A549 (cell line): ENCODE results near the gene PLEKHA1. TPM values are rescaled to one million over a fixed set of nuclear protein-coding genes. Genes with fewer than 3 reads are reported as not detected.

Source experiments
- ATAC-seq, 2 experiments: fragments of 200-7000 bp in 1 of 2; fragments of >200 bp in 1 of 2; cut with Nextera tagmentation in 1 of 2; cut with Tn5 transposase in 1 of 2; 3 replicates each; pipeline versions ENCODE4 v1.8.0 to v1.9.1; 2018 to 2020; ENCODE audit warnings: mild to moderate bottlenecking in 1 of 2, moderate library complexity in 1 of 2
- CTCF ChIA-PET: fragments of 300-600 bp; sonication (Branson Sonifier 250); formaldehyde crosslinking; extraction: SDS; loops from one replicate; lab custom pipeline; 2021; ENCODE audit warnings: antibody characterized with exemption, inconsistent platforms; lab: Yijun Ruan, JAX
- POLR2A ChIA-PET: fragments of 350-600 bp; formaldehyde crosslinking; extraction: SDS; loops from one replicate; lab custom pipeline; 2021; ENCODE audit warnings: antibody characterized with exemption, inconsistent platforms; lab: Yijun Ruan, JAX
- DNase-seq, 2 experiments: peaks; one replicate each; pipeline versions ENCODE4 v3.0.0 to v3.0.0-alpha.2; 2011 to 2016; ENCODE audit warnings: low read depth in 1 of 2, low spot score in 1 of 2
- FAIRE-seq: peaks from 2 replicates; lab custom pipeline; 2011; peaks lifted over from hg19 to GRCh38; lab: Jason Lieb, UNC
- H3K27ac ChIP-seq, 2 experiments: fragments of >200 bp; sonication (Bioruptor Twin); formaldehyde crosslinking; 3 replicates each; pipeline ENCODE4 v1.5.1; 2016 to 2017
- H3K4me1 ChIP-seq: fragments of >200 bp; sonication (Bioruptor Twin); formaldehyde crosslinking; 3 replicates; pipeline ENCODE4 v1.6.1; 2016
- H3K4me2 ChIP-seq: fragments of >200 bp; sonication (Bioruptor Twin); formaldehyde crosslinking; 3 replicates; pipeline ENCODE4 v1.6.1; 2016
- H3K4me3 ChIP-seq: fragments of >200 bp; sonication (Bioruptor Twin); formaldehyde crosslinking; 3 replicates; pipeline ENCODE4 v1.5.1; 2016
- H3K9me3 ChIP-seq: fragments of >200 bp; sonication (Bioruptor Twin); formaldehyde crosslinking; 3 replicates; pipeline ENCODE4 v1.6.1; 2016
- BHLHE40 ChIP-seq: IDR thresholded peaks from 2 replicates; pipeline ENCODE4 v1.6.1; 2012; ENCODE audit warnings: low read depth, low read length, inconsistent platforms
- EHMT2 ChIP-seq: fragments of 200-600 bp; sonication (generic); IDR thresholded peaks from 2 replicates; pipeline ENCODE4 v1.6.1; 2016; ENCODE audit warnings: antibody characterized with exemption, low read depth, mild to moderate bottlenecking, moderate library complexity
- EP300 ChIP-seq, 2 experiments: fragments of >200 bp; sonication (Bioruptor Twin); formaldehyde crosslinking; IDR thresholded peaks; 2 replicates in 1 of 2; 3 replicates in 1 of 2; pipeline ENCODE4 v1.6.1; 2016 to 2017
- ESRRA ChIP-seq: fragments of 150-350 bp; IDR thresholded peaks from 2 replicates; pipeline ENCODE4 v1.6.1; 2014; ENCODE audit warnings: mild to moderate bottlenecking, low read length, borderline replicate concordance
- FOSB ChIP-seq: fragments of 250-450 bp; sonication (Bioruptor Pico); IDR thresholded peaks from 2 replicates; pipeline ENCODE4 v1.5.0; 2020; ENCODE audit warnings: mild to moderate bottlenecking, moderate library complexity
- FOSL2 ChIP-seq, 2 experiments: fragments of 450-650 bp in 1 of 2; fragments of >200 bp in 1 of 2; sonication (Bioruptor Twin) in 1 of 2; formaldehyde crosslinking; IDR thresholded peaks; 2 replicates each; pipeline versions ENCODE4 v1.5.0 to v1.6.1; 2016 to 2020; ENCODE audit warnings: mild to moderate bottlenecking in 1 of 2, moderate library complexity in 1 of 2
- FOXS1 ChIP-seq: fragments of 250-450 bp; sonication (Bioruptor Pico); IDR thresholded peaks from 2 replicates; pipeline ENCODE4 v1.5.0; 2020; ENCODE audit warnings: mild to moderate bottlenecking, moderate library complexity
- HEYL ChIP-seq: fragments of 250-450 bp; sonication (Bioruptor Pico); IDR thresholded peaks from 2 replicates; pipeline ENCODE4 v1.8.0; 2021; ENCODE audit warnings: mild to moderate bottlenecking, moderate library complexity
- HMGXB4 ChIP-seq: fragments of 250-450 bp; sonication (Bioruptor Pico); IDR thresholded peaks from 2 replicates; pipeline ENCODE4 v1.5.0; 2021; ENCODE audit warnings: mild to moderate bottlenecking, moderate library complexity, borderline replicate concordance
- HOXA7 ChIP-seq: fragments of 250-450 bp; sonication (Bioruptor Pico); IDR thresholded peaks from 2 replicates; pipeline ENCODE4 v1.5.0; 2020; ENCODE audit warnings: mild to moderate bottlenecking, moderate library complexity
- HOXB5 ChIP-seq: fragments of 250-450 bp; sonication (Bioruptor Pico); IDR thresholded peaks from 2 replicates; pipeline ENCODE4 v1.5.0; 2020; ENCODE audit warnings: mild to moderate bottlenecking, moderate library complexity
- JUNB ChIP-seq: fragments of >200 bp; sonication (Bioruptor Twin); formaldehyde crosslinking; IDR thresholded peaks from 2 replicates; pipeline ENCODE4 v1.6.1; 2016
- KDM1A ChIP-seq: fragments of 200-600 bp; sonication (generic); IDR thresholded peaks from 2 replicates; pipeline ENCODE4 v1.6.1; 2016; ENCODE audit warnings: low read depth, mild to moderate bottlenecking
- MAFK ChIP-seq: fragments of 450-650 bp; IDR thresholded peaks from 2 replicates; pipeline ENCODE4 v1.6.1; 2014; ENCODE audit not compliant: partially characterized antibody
- MAZ ChIP-seq: fragments of 150-350 bp; IDR thresholded peaks from 2 replicates; pipeline ENCODE4 v1.6.1; 2014; ENCODE audit warnings: antibody characterized with exemption, low read depth, low read length, borderline replicate concordance
- MYC ChIP-seq: IDR thresholded peaks from 2 replicates; pipeline ENCODE4 v1.6.1; 2012; ENCODE audit warnings: mild to moderate bottlenecking, inconsistent platforms, low read length, improper control_type of control experiment, borderline replicate concordance
- NPAS2 ChIP-seq: fragments of 250-450 bp; sonication (Bioruptor Pico); IDR thresholded peaks from 2 replicates; pipeline ENCODE4 v1.8.0; 2022; ENCODE audit warnings: mild to moderate bottlenecking, moderate library complexity, borderline replicate concordance
- POLR2AphosphoS2 ChIP-seq: conservative IDR thresholded peaks from 2 replicates; pipeline ENCODE4 v1.6.1; 2012; ENCODE audit warnings: low read length, improper control_type of control experiment, inconsistent platforms
- RAD21 ChIP-seq, 2 experiments: fragments of >200 bp in 1 of 2; sonication (Bioruptor Twin) in 1 of 2; formaldehyde crosslinking in 1 of 2; IDR thresholded peaks in 1 of 2; conservative IDR thresholded peaks in 1 of 2; 2 replicates in 1 of 2; 3 replicates in 1 of 2; pipeline ENCODE4 v1.6.1; 2012 to 2018; ENCODE audit warnings: inconsistent platforms in 1 of 2
- RARB ChIP-seq: fragments of 250-450 bp; sonication (Bioruptor Pico); IDR thresholded peaks from 2 replicates; pipeline ENCODE4 v1.8.0; 2021; ENCODE audit warnings: mild to moderate bottlenecking, moderate library complexity
- REST ChIP-seq: fragments of 200-600 bp; sonication (generic); IDR thresholded peaks from 2 replicates; pipeline ENCODE4 v1.6.1; 2016; ENCODE audit warnings: antibody characterized with exemption, mild to moderate bottlenecking, moderate library complexity
- RFX5 ChIP-seq: fragments of 450-650 bp; IDR thresholded peaks from 2 replicates; pipeline ENCODE4 v1.7.1; 2014; ENCODE audit warnings: antibody characterized with exemption, mild to moderate bottlenecking, moderate library complexity
- RNF2 ChIP-seq: fragments of 200-600 bp; sonication (generic); IDR thresholded peaks from 2 replicates; pipeline ENCODE4 v1.6.1; 2016; ENCODE audit warnings: low read depth, mild to moderate bottlenecking, antibody characterized with exemption, moderate library complexity, borderline replicate concordance
- SREBF2 ChIP-seq: fragments of 450-650 bp; IDR thresholded peaks from 2 replicates; pipeline ENCODE4 v1.6.1; 2014; ENCODE audit warnings: mild to moderate bottlenecking, moderate library complexity
- USF2 ChIP-seq: fragments of 450-650 bp; IDR thresholded peaks from 2 replicates; pipeline ENCODE4 v1.6.1; 2014; ENCODE audit warnings: antibody characterized with exemption
- ZC3H11A ChIP-seq: fragments of 450-650 bp; IDR thresholded peaks from 2 replicates; pipeline ENCODE4 v1.6.1; 2014; ENCODE audit warnings: antibody characterized with exemption, mild to moderate bottlenecking
- ZFP36 ChIP-seq: fragments of 450-650 bp; IDR thresholded peaks from 2 replicates; pipeline ENCODE4 v1.6.1; 2014; ENCODE audit warnings: borderline replicate concordance; ENCODE audit not compliant: partially characterized antibody
- WGBS: methylation state at CpG from one replicate; pipeline ENCODE4 v1.1.6; 2017; ENCODE audit errors: missing lambda C conversion rate; 5-methylcytosine and 5-hydroxymethylcytosine counted together
- polyA plus RNA-seq, 4 experiments: library from polyadenylated mRNA; depleted of rRNA in 3 of 4; stranded (reverse); fragments of >200 nt; fragmentation: RNase III in 1 of 4; extraction: RNeasy Plus Mini Kit Qiagen cat#74134 plus additional on column Dnase treatment in 1 of 4; gene quantifications; 2 replicates in 3 of 4; 3 replicates in 1 of 4; pipeline ENCODE4 v1.2.3, GENCODE V29; 2011 to 2017

The PLEKHA1 gene
- polyA plus RNA-seq, 2 of the 4 experiments (the other 2 are of a cell fraction): 26.7 to 62.4 TPM

- CTCF ChIA-PET: interaction anchor here (1.5 kb wide), 1 partner anchor 106 kb away, joined by 5 read pairs; no protein-coding TSS in a partner anchor
- DNase-seq: no peak
- no peak overlapping the region for H3K4me2 ChIP-seq
- 71% methylated on average over 2 of the region's 2 CpGs for WGBS
- no peaks in the 10 kb centered on the region for H3K4me1 ChIP-seq
- POLR2A ChIA-PET: no interaction called here
- H3K4me3 ChIP-seq: no peak overlapping the region
- H3K27ac ChIP-seq: no peak overlapping the region
- no peak for ATAC-seq
- no peaks in the 10 kb centered on the region for H3K9me3 ChIP-seq
- TF ChIP-seq HOXB5 (CRISPR knock-in tag) (no peak), USF2 (no peak), MYC (no peak), ZFP36 (no peak), FOSL2 (IDR thresholded peaks at IDR 0.05) (no peak), FOSL2 (CRISPR knock-in tag; IDR thresholded peaks at IDR 0.05) (no peak), POLR2AphosphoS2 (no peak), RARB (no peak), EHMT2 (no peak), HMGXB4 (no peak), NPAS2 (CRISPR knock-in tag) (no peak), EP300 (IDR thresholded peaks at IDR 0.05) (no peak), HEYL (CRISPR knock-in tag) (no peak), REST (no peak), KDM1A (no peak), RFX5 (no peak), MAFK (no peak), HOXA7 (CRISPR knock-in tag) (no peak), FOXS1 (no peak), ESRRA (no peak)
- TF ChIP-seq, all 56 proteins: peak for 0
- FAIRE-seq: no peak
Observed at GRCh38 chr10:122404576-122404975, 30.1 kb downstream of the PLEKHA1 start.

- ChIA-PET POLR2A (no interaction called here), CTCF (interaction anchor here (1.4 to 1.8 kb wide), 3 partner anchors 12 to 158 kb away, joined by 3 to 6 read pairs (median 4); no protein-coding TSS in a partner anchor)
- DNase-seq (no peak), FAIRE-seq (no peak), ATAC-seq (no peak)
- no peaks in the 10 kb centered on the region for H3K9me3 ChIP-seq
- WGBS: 70% methylated on average over 8 of the region's 8 CpGs
- no peak overlapping the region for H3K4me2 ChIP-seq
- H3K27ac ChIP-seq: no peak overlapping the region
- H3K4me1 ChIP-seq: no peaks in the 10 kb centered on the region
- no peak overlapping the region for H3K4me3 ChIP-seq
- TF ChIP-seq RAD21 (conservative IDR thresholded peaks at IDR 0.05 in 1 of 2, IDR thresholded peaks at IDR 0.05 in 1 of 2) (no peak), SREBF2 (no peak), BHLHE40 (no peak), ZC3H11A (no peak), ZFP36 (no peak), FOSB (CRISPR knock-in tag) (no peak), ESRRA (no peak), RFX5 (no peak), REST (no peak), MAZ (no peak), JUNB (no peak), RNF2 (no peak)
Observed at GRCh38 chr10:122407375-122408125, 33.0 kb downstream of the PLEKHA1 start.
